Measurements from ENCODE around the gene SLC27A1.

GRCh38 chr19:17455308-17456123 lies 14.8 kb upstream of the SLC27A1 start:
- TF ChIP-seq CTCF (IDR thresholded peaks at IDR 0.05 in 2 of 3, conservative IDR thresholded peaks at IDR 0.05 in 1 of 3; ENCODE audit: insufficient read depth in 2 of 3, low read depth in 1 of 3, low read length in 3 of 3) = no peak
- no peak for TF ChIP-seq KLF6 (CRISPR knock-in tag; IDR thresholded peaks at IDR 0.05; ENCODE audit: borderline replicate concordance)
